Activated CD8-positive, alpha-beta memory T cell treated with anti-CD3 and anti-CD28 coated beads, Interleukin-2, amount 50 U/mL, for 4 hours (primary cell): ENCODE data around the gene PA2G4.
"Not testable (repeated sequence)": the region's sequence is repeated elsewhere in the genome, so short reads cannot be mapped to it uniquely, and the experiment has no call there.

ENCODE experiments used
- DNase-seq: peaks from one replicate; pipeline ENCODE4 v3.0.0-alpha.2; 2020

PA2G4 gene

DNA sequence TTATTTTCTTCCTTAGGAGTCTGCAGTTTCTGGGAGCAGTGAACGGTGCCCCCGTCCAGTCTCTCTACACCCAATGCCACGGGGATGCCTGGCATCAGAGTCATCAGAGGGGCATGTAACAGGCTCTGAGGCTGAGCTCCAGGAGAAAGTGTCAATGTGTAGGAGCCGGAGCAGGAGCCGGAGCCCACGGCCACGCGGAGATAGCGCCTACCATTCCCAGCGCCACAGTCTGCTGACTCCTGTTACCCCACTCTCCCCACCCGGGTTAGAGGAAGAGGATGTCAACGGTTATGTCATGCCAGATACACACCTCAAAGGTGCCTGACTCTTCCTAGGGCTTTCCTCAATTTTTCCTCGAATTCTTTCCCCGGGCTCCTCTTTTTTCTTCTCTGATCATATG, 3.3 kb upstream of the PA2G4 start:
- DNase-seq = no peak

DNA sequence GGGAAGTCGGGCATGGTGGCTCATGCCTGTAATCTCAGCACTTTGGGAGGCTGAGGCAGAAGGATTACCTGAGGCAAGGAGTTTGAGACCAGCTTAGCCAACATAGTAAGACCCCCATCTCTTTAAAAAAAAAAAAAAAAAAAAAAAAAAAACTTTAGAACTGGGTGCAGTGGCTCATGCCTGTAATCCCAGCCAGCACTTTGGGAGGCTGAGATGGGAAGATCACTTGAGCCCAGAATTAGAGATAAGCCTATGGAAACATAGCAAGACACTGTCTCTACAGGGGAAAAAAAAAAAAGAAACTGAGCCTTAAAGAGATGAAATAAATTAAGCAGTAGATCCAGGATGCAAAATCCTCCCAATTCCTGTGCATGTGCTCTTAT, 1.7 kb upstream of the PA2G4 start:
- DNase-seq = no peak

DNA sequence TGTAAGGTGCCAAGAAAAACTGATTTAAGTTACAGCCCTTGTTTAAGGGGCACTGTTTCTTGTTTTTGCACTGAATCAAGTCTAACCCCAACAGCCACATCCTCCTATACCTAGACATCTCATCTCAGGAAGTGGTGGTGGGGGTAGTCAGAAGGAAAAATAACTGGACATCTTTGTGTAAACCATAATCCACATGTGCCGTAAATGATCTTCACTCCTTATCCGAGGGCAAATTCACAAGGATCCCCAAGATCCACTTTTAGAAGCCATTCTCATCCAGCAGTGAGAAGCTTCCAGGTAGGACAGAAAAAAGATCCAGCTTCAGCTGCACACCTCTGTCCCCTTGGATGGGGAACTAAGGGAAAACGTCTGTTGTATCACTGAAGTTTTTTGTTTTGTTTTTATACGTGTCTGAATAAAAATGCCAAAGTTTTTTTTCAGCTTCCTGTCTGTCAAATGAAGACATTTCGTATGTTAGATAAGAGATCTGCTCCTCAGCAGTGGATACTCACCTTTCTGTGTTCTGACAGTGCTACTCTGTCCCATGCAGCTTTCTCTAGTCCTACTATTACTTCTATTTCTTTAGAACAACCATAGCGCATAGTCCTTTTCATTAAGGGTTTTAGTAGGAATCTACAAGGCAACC, 1.2 kb upstream of the PA2G4 start:
- DNase-seq = no peak

DNA sequence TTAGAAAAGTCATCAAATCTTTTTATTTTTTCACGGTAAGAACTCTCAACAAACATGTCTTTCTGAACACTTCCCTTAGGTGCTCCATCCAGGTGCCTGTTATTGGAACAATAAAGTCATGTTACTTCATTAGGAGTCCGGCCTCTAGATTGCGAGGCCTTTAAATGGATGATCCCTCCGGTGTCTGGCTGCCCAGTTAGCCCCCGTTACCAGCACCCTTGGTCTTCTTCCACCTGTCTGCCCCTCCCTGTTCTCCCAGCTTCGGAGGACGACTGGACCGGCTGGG, 593 bp upstream of the PA2G4 start:
- DNase-seq = no peak

DNA sequence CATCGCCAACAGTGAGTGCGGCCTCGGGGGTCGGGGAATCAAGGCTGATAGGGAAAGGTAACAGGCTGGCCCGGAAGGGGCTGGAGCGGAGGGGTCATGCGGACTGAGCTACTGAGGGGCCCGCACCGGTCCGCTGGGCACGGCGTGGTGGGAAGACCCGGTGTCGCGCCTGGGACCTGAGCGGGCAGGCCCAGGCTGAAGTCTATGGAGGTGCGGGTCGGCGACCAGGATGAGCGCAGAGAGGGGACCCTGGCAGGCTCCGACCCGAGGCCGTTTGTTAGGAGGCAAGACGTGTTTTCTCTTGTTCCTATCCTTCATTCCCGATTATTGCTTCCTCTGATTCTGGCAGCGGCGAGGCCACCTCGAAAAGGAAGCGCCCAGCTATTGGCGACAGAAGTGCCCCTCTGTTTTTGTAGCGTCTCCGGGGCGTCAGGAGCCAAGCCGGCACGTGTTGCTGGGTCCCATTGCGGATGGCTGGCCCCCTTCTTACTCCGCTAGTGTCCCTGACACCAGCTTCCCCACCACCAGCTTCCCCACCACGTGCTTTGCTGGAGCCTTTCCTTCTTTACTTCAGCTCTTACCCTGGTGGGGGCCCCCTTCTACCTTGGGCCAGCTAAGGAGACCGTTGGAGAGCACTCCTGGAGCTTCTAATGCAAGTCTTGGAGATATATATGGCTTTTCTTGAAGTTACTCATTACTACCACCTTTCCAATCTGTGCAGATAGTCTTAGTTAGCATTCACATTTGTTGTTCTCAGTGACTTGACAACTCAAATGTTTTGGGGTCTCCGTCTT, 653 bp downstream of the PA2G4 start:
- peak; percentile 23 for DNase-seq

DNA sequence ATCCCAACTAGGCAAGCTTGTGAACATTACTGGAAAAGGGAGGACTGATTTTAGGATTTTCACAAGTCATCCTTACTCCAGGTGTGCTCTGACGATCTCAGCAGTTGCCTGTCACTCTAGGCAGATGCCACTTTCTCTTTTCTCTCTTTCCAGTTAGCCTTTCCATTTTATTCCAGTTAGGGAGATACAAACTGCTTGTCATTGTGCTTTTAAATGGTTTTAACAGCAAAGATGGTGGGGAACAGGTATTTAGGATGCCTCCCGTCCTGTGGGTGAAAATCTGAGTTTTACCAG, 1.2 kb downstream of the PA2G4 start:
- no peak for DNase-seq

DNA sequence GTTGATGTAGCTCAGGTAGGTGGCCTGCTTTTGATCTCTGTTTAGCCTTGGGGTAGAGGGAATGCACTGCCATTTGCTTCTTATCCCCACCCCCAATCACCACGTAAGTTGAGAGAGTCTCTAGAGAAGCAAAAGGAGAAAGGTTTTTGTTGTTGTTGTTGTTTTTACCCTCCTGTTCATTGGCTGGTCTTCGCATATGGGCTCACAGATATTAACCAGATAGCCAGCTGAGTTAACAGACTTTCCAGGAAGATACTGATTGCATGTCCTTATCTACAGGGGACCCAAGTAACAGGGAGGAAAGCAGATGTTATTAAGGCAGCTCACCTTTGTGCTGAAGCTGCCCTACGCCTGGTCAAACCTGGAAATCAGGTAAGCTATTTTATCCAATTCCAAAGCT, 2.9 kb downstream of the PA2G4 start:
- no peak for DNase-seq

DNA sequence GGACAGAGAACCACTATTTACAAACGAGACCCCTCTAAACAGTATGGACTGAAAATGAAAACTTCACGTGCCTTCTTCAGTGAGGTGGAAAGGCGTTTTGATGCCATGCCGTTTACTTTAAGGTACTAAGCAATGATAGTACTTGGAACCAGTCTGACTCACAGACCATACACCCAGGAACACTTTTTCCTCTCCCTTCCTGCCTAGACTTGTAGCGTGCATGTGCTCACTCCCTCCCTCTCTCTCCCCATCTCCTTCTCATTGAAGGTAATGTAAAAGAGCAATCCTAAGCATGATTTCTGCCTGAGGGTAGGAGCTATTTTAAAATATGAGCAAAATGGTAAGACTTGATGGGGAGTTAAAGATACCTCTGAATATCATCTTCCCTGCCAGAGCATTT, 6.2 kb downstream of the PA2G4 start:
- no peak for DNase-seq

DNA sequence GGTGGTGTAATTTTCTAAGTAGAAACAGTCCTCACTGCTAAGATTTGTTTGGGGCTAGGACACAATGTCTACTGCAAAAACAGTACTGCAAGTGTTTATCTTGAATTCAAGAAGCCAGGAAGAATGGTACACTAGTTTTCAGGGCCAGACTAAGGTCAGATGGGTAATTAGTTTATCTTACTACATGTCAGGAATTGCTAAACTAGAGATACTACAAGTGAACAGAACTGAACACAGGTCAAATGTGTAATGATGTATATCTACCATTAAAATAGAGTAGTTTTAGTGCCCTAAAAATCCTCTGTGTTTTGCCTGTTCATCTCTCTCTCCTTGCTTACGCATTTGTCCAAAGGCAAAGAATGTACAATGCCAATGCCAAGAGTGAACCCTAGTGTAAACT, 9.7 kb downstream of the PA2G4 start:
- DNase-seq = no peak

DNA sequence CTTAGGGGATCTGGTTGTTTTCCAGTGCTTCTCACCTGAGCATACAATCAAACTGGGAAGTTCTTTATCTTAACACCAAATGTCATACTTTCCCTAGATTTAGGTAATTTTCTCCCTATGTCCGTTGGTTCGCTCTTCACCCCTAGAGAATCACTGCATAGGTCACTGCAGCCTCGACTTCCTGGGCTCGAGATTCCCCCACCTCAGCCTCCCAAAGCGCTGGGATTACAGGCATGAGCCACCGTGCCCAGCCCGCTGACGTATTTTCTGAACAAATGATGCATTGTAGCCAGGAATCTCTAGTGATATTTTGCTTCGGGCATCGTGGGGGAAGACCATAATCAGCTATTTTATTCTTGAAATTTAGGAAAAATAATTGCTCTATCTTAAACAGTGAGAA, 11.0 kb downstream of the PA2G4 start:
- no peak for DNase-seq

DNA sequence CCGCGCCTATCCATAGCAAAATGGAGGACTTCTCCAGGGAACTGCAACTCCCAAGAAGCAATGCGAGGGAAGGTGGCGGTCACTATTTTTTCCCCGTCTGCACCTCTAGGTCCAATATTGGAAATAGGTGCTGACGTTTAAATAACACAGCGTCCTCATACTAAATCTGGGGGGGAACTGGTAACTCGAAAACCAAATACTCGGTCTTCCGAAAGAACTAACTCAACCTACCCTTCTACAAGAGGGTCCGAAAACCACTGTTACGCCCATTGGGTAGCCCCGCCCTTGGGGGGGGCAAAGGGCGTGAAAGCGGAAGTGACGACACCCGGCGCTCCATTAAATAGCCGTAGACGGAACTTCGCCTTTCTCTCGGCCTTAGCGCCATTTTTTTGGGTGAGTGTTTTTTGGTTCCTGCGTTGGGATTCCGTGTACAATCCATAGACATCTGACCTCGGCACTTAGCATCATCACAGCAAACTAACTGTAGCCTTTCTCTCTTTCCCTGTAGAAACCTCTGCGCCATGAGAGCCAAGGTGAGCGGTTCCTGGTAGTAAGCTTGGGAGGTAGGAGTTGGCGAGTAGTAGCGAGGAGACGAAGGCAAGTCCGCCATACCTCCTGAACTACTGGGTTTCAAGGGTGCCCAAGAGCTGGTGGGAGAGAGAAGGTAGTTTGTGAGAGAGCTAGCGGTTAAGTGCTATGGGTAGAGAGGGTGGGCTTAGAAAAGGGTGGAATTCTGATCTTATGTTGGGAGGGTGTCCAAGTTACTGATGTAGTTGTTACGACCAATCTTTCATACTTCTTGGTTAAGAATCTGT, 12.1 kb downstream of the PA2G4 start, which contains the start of gene RPL41:
RPL41 (plus strand) TSS at position 367 of the 815 bp plus-strand sequence.
- peak; percentile 95 for DNase-seq

DNA sequence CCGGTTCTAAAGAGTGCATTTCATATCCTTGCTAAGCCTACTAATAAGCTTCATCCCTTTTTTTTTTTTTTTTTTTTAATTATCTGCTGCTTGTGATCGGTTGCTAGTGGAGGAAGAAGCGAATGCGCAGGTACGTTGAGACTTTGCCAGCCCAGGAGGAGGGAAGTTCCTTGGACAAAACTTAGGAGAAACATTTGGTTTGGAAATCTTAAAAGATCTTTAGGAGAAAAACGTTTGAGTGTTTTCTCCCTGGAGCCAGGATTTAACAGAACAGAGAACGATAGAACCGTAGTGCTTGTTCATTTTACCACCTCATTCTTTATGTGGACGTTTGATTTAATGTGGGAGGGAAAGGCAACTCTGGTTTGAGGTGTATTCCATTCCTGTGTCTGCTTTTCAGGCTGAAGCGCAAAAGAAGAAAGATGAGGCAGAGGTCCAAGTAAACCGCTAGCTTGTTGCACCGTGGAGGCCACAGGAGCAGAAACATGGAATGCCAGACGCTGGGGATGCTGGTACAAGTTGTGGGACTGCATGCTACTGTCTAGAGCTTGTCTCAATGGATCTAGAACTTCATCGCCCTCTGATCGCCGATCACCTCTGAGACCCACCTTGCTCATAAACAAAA, 12.8 kb downstream of the PA2G4 start:
- not testable (repeated sequence) for DNase-seq

DNA sequence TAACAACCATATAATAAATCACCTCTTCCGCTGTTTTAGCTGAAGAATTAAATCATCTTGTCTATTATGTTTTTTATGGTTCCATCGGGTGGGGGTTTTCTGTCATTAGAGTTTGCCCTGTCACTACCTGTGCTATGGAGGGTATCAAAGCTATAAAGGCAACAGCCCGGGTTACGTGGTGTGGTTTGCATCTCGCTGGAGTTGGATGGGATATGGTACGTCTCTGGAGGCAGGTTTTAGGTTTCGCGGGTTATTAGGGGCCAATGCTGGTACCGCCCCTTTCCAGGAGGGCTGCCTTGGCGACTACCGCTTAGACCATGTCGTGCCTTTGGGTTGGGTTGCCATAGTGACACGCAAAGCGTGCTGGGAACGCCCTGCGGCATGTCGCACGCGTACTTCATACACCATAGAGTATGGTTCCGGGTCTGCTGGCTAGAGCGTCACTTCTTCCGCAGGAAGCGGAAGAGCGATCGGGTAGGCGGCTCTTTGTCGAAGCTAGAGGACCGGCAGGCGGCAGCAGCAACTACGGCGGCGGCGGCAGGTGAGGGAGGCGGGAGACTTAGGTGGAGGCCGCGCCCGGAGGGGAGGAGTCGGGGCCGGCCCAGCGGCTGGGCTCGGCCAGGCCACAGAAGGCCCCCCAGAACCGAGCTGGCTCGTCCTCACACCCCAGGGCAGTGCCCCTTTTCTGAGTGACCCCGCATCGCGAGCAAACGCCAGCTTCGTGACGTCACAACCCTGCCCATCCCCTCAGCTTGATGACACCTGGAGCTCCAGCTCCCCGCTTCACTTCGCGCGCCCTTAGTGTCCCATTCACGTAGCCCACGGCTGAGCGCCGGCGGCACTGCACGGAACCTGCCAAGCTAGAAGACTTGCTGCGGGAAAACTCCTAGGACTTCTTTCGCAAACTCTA, 13.7 kb downstream of the PA2G4 start, which contains the start of gene ZC3H10:
ZC3H10 (plus strand) TSS at position 489 of the 910 bp plus-strand sequence. CDS start 2,297 bp downstream, outside the sequence.
- DNase-seq = peak; percentile 95

DNA sequence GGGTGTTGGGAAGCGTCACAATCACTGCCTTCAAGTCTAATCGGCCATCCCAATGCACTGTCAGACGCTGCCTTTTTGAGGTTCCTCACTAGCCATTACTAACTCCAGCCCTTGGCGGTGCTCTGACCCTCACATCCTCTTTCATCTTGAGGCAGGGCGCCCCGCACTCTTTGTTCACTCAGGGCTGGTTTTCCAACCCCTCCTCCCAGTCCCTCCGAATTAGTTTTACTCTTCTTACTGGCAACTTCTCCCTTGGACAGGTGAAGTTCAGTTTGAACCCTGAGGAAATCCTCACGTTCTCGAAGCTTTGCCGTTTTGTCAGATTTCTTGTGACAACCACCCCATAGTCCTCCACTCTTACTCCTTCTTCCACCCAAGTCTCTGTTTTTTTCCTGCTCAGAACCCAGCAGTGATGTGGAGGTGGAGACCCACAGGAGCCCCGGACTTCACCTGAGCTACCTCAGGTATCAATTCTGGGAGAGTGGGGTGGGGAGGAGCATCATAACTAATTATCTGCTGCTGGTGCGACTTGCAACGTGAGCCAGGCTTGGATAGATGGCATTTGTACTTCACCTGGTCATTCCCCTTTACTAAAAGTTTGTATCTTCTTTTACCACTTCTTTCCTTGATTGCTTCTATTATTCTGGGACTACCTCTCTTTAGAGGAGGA, 14.5 kb downstream of the PA2G4 start:
- no peak for DNase-seq

DNA sequence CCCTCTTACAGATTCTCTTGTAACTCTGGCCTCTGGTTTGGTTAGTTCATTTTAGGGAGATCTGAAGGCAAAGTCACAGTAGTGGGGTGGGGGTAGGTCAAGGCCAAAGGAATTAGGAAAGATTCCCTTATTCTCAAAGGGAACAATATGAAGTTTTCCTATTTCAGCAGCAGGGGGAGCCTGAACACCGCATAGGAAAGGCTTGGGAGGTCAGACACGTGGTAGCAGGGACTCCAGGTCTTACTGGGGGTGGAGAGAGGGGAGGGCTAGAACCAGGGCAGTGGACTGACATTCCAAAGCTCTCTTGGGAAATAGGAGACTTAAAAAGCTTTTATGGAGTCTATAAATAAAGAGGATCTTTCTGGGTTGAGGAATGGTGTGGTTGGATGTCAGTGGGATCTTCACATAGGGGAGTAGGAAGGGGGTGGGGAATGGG, 15.0 kb downstream of the PA2G4 start:
- DNase-seq = peak; percentile 61

DNA sequence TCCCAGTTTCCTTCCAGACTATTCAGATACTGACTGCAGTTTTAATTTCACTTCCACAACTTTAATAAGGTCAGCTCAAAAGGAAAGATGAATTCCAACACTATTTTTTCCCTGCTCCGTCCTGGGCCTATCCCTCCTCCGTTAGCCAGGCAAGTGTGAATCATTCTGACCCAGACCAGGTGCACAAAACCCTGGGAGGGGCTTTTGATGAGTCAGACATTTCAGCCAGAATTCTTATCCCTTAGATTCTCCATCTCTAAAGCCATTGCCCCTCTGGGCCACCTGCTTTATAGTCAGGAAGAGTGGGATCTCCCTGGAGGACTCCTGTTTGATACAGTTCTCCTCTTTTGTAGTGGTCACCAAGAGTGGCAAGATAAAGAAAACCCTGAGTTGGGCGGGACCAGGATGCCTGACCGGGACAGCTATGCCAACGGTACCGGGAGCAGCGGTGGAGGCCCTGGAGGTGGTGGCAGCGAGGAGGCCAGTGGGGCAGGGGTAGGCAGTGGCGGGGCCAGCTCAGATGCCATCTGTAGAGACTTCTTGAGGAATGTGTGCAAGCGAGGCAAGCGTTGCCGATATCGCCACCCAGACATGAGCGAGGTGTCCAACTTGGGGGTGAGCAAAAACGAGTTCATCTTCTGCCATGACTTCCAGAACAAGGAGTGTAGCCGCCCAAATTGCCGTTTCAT, 15.9 kb downstream of the PA2G4 start:
- no peak for DNase-seq

DNA sequence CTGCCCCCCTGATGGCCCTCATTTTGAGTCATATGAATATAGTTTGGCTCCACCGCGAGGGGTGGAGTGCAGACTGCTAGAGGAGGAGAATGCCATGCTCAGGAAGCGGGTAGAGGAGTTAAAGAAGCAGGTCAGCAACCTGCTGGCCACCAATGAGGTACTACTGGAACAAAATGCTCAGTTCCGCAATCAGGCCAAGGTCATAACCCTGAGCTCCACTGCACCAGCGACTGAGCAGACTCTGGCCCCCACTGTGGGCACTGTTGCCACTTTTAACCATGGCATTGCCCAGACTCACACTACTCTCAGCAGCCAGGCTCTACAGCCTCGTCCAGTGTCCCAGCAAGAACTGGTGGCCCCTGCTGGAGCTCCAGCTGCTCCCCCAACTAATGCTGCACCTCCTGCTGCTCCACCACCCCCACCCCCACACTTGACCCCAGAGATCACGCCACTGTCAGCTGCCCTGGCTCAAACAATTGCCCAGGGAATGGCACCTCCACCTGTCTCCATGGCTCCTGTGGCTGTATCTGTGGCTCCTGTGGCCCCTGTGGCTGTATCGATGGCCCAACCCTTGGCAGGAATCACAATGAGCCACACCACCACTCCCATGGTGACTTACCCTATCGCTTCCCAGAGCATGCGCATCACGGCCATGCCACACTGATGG, 17.0 kb downstream of the PA2G4 start:
- DNase-seq = no peak

DNA sequence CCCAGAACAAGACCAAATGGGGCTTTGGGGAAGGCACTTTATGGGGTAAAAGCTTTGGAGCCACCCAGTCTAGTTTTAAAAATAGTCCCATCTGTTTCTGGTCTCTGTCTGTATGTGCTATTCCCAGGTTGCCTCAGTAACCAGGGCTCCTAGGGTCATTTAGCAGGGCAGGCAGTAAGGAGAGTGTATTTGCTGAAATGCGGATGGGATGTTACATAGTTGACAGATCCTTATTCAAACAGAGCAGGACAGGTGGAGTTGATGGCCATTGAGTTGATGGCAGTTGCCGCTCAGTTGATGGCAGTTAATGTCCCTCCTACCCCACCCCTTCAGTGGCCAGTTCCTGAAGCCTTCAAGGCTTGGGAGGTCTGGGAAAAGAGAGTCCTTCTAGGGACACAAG, 18.3 kb downstream of the PA2G4 start:
- DNase-seq = no peak

DNA sequence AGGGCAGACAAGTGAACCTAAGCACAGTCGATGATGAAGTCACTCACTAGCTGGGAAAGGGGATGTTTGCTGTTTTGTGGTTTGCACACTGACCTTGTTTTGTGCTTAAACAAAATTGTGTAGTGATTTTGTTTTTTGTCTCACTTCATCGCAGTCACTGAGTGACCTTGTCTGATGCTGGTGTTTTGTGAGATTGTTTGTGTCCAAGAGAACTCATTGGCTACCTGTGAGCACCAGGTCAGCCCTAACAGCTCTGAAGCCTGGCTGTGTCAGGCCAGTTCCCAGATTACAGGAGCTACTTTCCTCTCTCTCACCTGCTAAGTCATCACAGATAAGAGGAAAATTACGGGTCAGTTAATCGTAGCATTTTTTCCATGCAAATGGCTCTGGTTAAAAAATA, 19.8 kb downstream of the PA2G4 start:
- DNase-seq = no peak

DNA sequence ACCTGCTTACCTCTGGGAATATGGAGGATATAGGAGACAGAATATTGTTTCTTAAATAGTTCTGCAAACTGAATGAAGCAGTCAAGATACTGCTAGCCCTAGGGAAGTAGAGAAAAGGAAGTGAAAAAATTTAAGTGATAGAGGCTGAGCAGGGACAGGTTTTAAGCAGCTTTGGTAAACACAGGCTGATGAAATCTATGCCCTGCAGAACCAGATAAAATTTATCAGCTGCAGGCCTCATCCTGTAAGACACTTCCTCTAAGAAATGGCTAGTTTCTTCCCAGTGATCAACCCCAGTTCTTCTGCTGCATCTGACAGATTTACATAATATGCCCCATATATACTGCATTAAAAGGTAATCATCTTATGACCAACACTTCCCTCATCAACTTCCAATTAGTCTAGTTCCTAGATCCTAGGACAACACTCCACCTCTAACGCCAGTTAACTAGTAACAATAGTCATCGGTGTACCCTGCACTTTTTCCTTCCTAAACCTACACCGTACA, 22.4 kb downstream of the PA2G4 start:
- DNase-seq = no peak
